Measurements from ENCODE around the gene PIGU.

Gene PIGU

GRCh38 chr20:34534391-34535165 lies 142.3 kb downstream of the PIGU start:
- TF ChIP-seq POLR2A (IDR thresholded peaks at IDR 0.05; ENCODE audit: extremely low read depth, insufficient read length): no peak

DNA sequence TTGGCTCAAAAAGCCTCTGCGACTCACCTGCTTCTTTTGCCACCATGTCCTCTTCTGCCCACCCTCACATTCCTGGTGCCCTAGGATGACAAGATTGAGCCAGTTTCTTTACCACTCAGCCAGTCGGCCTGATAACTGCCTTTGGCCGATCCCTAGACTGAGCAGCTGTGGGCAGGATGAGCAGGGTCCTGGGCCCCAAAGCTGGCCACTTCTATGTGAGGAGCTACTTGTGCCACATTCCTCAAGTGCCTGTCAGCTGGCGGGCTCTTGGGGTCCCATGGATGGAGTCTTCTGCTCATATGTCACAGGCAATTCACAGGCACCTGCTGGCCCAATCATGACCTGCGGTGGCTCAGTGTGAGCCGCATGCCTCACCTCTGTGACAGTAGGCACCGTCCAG lies 144.1 kb downstream of the PIGU start:
- no peak for DNase-seq (ENCODE audit: low read depth)
- no peak for TF ChIP-seq MYC (IDR thresholded peaks at IDR 0.05; ENCODE audit: low read depth, low read length)
- no peak for TF ChIP-seq POLR2A (IDR thresholded peaks at IDR 0.05; ENCODE audit: extremely low read depth, insufficient read length)
- TF ChIP-seq MAX (IDR thresholded peaks at IDR 0.05; ENCODE audit: low read depth, low read length): no peak
- TF ChIP-seq, protein P1, sequence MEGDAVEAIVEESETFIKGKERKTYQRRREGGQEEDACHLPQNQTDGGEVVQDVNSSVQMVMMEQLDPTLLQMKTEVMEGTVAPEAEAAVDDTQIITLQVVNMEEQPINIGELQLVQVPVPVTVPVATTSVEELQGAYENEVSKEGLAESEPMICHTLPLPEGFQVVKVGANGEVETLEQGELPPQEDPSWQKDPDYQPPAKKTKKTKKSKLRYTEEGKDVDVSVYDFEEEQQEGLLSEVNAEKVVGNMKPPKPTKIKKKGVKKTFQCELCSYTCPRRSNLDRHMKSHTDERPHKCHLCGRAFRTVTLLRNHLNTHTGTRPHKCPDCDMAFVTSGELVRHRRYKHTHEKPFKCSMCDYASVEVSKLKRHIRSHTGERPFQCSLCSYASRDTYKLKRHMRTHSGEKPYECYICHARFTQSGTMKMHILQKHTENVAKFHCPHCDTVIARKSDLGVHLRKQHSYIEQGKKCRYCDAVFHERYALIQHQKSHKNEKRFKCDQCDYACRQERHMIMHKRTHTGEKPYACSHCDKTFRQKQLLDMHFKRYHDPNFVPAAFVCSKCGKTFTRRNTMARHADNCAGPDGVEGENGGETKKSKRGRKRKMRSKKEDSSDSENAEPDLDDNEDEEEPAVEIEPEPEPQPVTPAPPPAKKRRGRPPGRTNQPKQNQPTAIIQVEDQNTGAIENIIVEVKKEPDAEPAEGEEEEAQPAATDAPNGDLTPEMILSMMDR (IDR thresholded peaks at IDR 0.05; ENCODE audit: low read depth, low read length): no peak
- H3K4me3 ChIP-seq (ENCODE audit: low read depth, low read length): no peak overlapping the region

More at GRCh38 chr20:34534391-34535165, 142.3 kb downstream of the PIGU start:
- no peak for DNase-seq (ENCODE audit: low read depth)
- H3K4me3 ChIP-seq (ENCODE audit: low read depth, low read length): no peak overlapping the region

DNA sequence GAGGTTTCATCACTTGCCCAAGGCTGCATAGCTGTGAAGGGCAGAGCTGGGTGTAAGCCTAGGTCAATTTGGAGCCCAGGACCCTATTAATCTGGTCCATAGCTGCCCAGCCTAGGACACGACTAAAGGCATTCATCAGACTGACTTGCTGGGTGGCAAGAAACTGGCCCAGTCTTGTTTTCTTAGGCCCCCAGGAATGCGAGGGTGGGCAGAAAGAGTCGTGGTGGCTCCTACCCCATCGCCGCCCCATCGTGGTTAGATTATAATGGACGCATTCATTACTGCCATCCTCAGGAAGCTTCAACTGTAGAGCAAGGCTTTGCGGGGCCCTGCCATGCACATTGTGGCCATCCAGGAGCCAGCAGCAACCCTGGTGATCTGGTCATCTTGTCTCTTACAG lies 144.6 kb downstream of the PIGU start:
- H3K4me3 ChIP-seq (ENCODE audit: low read depth, low read length): no peak overlapping the region
- TF ChIP-seq, protein P1 (IDR thresholded peaks at IDR 0.05; ENCODE audit: low read depth, low read length): no peak
- TF ChIP-seq MAX (IDR thresholded peaks at IDR 0.05; ENCODE audit: low read depth, low read length) (no peak), POLR2A (IDR thresholded peaks at IDR 0.05; ENCODE audit: extremely low read depth, insufficient read length) (no peak), MYC (IDR thresholded peaks at IDR 0.05; ENCODE audit: low read depth, low read length) (no peak)
- no peak for DNase-seq (ENCODE audit: low read depth)

- no peak for DNase-seq (ENCODE audit: low read depth)
- TF ChIP-seq MYC (IDR thresholded peaks at IDR 0.05; ENCODE audit: low read depth, low read length) (no peak), MAX (IDR thresholded peaks at IDR 0.05; ENCODE audit: low read depth, low read length) (no peak), POLR2A (IDR thresholded peaks at IDR 0.05; ENCODE audit: extremely low read depth, insufficient read length) (no peak)
- TF ChIP-seq, protein P1 (IDR thresholded peaks at IDR 0.05; ENCODE audit: low read depth, low read length): no peak
- no peak overlapping the region for H3K4me3 ChIP-seq (ENCODE audit: low read depth, low read length)
Measured at GRCh38 chr20:34531608-34532265, 145.2 kb downstream of the PIGU start.

GRCh38 chr20:34530342-34530741 lies 146.6 kb downstream of the PIGU start:
- TF ChIP-seq, protein P1 (IDR thresholded peaks at IDR 0.05; ENCODE audit: low read depth, low read length): no peak
- no peak for TF ChIP-seq POLR2A (IDR thresholded peaks at IDR 0.05; ENCODE audit: extremely low read depth, insufficient read length)
- no peak for TF ChIP-seq MAX (IDR thresholded peaks at IDR 0.05; ENCODE audit: low read depth, low read length)
- no peak for TF ChIP-seq MYC (IDR thresholded peaks at IDR 0.05; ENCODE audit: low read depth, low read length)
- no peak overlapping the region for H3K4me3 ChIP-seq (ENCODE audit: low read depth, low read length)
- no peak for DNase-seq (ENCODE audit: low read depth)

DNA sequence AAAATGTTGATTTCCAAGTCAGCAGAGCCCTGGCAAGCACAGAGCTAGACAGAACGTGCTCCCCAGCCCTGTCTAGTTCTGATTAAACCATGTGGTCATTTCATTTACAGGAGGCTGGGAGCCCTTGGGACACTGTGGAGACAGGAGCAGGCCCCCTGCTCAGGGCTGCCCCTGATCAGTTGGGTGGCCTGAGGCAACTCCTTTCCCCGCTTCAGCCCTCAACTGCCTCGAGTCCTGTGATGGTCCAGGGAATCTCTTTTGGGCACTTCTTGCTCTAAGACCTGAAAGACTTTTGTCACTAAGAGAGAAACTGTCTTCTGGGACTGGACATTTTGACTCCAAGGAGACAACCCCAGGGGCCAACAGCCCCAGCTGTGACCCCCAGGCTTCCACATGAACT lies 147.2 kb downstream of the PIGU start:
- TF ChIP-seq, protein P1 (IDR thresholded peaks at IDR 0.05; ENCODE audit: low read depth, low read length): no peak
- TF ChIP-seq POLR2A (IDR thresholded peaks at IDR 0.05; ENCODE audit: extremely low read depth, insufficient read length) (no peak), MYC (IDR thresholded peaks at IDR 0.05; ENCODE audit: low read depth, low read length) (no peak), MAX (IDR thresholded peaks at IDR 0.05; ENCODE audit: low read depth, low read length) (no peak)
- no peak for DNase-seq (ENCODE audit: low read depth)
- H3K4me3 ChIP-seq (ENCODE audit: low read depth, low read length): no peak overlapping the region
